HUES48 (cell line): ENCODE data around the gene FALEC.

ENCODE experiments used
- H3K27ac ChIP-seq: one replicate; pipeline ENCODE4 v1.7.0; 2013; ENCODE audit warnings: low read depth, low read length, inconsistent platforms
- H3K27me3 ChIP-seq: 2 replicates; pipeline ENCODE4 v1.6.1; 2013; ENCODE audit warnings: mild to moderate bottlenecking, low read length; ENCODE audit not compliant: control insufficient read depth, insufficient read depth
- H3K36me3 ChIP-seq: 2 replicates; pipeline ENCODE4 v1.6.1; 2013; ENCODE audit warnings: low read length; ENCODE audit not compliant: control insufficient read depth, insufficient read depth
- H3K4me1 ChIP-seq: 2 replicates; pipeline ENCODE4 v1.6.1; 2013; ENCODE audit warnings: mild to moderate bottlenecking, low read length; ENCODE audit not compliant: control insufficient read depth, insufficient read depth
- H3K4me3 ChIP-seq: 2 replicates; pipeline ENCODE4 v1.5.1; 2013; ENCODE audit warnings: mild to moderate bottlenecking, low read depth, low read length
- H3K9ac ChIP-seq: 2 replicates; pipeline ENCODE4 v1.6.1; 2013; ENCODE audit warnings: mild to moderate bottlenecking, low read depth, low read length, moderate library complexity
- H3K9me3 ChIP-seq: 2 replicates; pipeline ENCODE4 v1.6.1; 2013; ENCODE audit warnings: low read length; ENCODE audit not compliant: control insufficient read depth, insufficient read depth

FALEC gene

DNA sequence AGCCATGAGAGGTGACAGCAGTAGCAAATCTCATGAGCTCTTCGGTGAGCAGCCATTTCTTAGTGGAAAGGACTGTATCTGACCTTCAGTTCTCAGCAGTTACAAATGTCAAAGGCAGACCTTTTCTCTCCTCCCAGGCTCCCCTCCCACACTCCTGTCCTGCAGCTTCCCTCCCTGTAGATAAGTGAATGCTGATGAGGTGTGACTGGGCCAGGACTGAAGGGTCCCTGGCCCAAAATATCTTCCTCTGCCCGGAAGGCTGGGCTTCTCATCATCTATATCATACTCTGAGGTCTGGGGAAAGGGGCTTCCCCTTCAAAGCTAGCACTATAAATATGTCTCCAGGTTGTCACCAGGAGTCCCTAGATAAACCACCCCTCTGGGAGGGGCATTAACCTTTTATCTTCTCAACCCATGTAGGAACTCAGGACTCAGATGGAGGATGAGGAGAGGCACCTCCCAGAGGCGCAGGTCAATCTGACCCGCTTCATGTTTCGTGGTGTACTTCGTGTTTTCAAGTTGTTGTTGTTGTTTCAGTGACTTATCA lies 30.0 kb downstream of the FALEC start:
- Histone ChIP-seq H3K9me3 (no peaks in the 10 kb centered on the region), H3K27me3 (peaks cover 15% of the 10 kb centered on the region), H3K36me3 (no peaks in the 10 kb centered on the region), H3K4me3 (no peak overlapping the region), H3K9ac (no peak overlapping the region), H3K4me1 (peaks cover 2% of the 10 kb centered on the region; the same call in 1 of the 2 replicates), H3K27ac (no peak overlapping the region)

DNA sequence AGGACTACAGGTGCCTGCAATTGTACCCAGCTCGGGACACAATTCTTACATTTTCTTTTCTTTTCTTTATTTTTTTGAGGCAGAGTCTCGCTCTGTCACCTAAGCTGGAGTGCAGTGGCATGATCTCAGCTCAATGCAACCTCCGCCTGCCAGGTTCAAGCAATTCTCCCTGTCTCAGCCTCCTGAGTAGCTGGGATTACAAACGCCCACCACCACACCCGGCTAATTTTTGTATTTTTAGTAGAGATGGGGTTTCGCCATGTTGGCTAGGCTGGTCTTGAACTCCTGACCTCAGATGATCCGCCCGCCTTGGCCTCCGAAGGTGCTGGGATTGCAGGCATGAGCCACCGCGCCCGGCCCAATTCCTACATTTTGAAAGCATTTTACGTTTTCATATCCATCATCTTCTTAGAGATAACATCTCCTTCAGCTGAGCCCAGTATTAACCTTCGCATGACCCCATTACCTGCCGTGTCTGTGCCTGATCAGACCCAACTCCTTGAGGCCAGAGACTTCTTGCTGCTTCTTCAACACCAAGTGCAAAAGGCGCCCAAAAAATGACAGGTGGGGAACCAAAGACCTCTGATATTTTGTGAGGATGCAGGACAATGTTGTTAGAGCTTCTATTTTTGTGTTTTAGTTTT lies 30.9 kb downstream of the FALEC start:
- H3K9me3 ChIP-seq = no peaks in the 10 kb centered on the region
- H3K36me3 ChIP-seq = no peaks in the 10 kb centered on the region
- H3K9ac ChIP-seq = no peak overlapping the region
- H3K27me3 ChIP-seq = peaks cover 21% of the 10 kb centered on the region
- H3K4me3 ChIP-seq = no peak overlapping the region
- H3K27ac ChIP-seq = no peak overlapping the region
- H3K4me1 ChIP-seq = peaks cover 2% of the 10 kb centered on the region; the same call in 1 of the 2 replicates

DNA sequence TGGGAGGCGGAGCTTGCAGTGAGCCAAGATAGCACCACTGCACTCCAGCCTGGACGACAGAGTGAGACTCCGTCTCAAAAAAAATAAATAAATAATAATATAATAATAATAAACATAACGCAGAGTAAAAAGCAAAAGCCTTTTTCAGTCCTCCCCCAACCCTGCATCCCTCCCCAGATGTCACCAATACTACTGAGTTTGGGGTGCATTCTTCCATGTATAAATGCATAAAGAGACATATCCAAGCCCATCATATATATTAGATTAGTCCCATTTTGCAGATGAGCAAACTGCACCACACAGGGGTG lies 32.7 kb downstream of the FALEC start:
- Histone ChIP-seq H3K27ac (no peak overlapping the region), H3K9ac (no peak overlapping the region), H3K4me1 (peaks cover 10% of the 10 kb centered on the region; the same call in 1 of the 2 replicates), H3K27me3 (peaks cover 21% of the 10 kb centered on the region), H3K36me3 (no peaks in the 10 kb centered on the region), H3K9me3 (no peaks in the 10 kb centered on the region), H3K4me3 (peak overlapping the region; percentile 62)

DNA sequence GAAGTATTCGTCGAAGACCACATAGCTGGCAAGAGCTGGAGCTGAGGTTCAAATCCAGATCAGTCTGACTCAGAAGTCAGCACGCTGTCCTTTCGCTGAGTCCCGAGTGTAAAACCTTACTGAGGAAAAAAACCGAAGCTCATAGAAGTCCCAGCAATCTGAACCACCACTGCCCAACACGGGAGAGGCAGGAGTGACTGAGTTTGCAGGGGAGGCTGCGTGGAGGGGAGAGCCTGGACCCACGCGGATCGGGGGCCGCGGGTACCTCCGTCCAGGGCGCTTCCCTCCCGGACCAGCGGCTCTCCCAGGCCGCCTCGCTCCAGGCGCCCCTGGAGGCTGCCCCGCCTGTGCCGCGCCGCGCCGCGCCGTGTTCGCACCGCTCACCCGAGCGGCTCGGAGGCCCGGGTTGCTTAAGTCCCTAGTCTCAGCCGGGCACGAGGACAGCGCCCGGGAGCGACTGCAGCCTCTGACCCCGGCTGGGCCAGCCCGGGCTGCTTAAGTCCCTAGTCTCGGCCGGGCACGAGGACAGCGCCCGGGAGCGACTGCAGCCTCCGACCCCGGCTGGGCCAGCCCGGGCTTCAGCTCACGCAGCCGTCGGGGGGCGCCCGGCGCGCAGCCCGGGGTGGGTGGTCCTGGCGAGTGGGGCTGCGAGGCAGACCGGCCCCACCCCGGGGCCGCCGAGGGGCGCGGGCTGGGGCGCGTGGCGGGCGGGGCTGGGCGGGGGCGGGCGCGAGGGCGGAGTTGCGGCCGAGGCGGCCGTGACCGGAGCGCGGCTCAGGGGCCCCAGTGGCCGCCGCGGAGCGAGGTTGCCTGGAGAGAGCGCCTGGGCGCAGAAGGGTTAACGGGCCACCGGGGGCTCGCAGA lies 33.3 kb downstream of the FALEC start, which contains the start of gene ADAMTSL4:
Gene ADAMTSL4, plus strand, starts transcription at position 777 of the 864 bp plus-strand sequence. CDS start 2,881 bp downstream, outside the sequence.
- peaks cover 21% of the 10 kb centered on the region for H3K27me3 ChIP-seq
- H3K27ac ChIP-seq = peak within 1 kb of the TSS; percentile 33
- H3K36me3 ChIP-seq = no peaks in the 10 kb centered on the region
- H3K4me1 ChIP-seq = peaks cover 10% of the 10 kb centered on the region; the same call in 1 of the 2 replicates
- H3K9me3 ChIP-seq = no peaks in the 10 kb centered on the region
- H3K4me3 ChIP-seq = peak within 1 kb of the TSS; percentile 62
- H3K9ac ChIP-seq = peak within 1 kb of the TSS; percentile 15; the same call in 1 of the 2 replicates

DNA sequence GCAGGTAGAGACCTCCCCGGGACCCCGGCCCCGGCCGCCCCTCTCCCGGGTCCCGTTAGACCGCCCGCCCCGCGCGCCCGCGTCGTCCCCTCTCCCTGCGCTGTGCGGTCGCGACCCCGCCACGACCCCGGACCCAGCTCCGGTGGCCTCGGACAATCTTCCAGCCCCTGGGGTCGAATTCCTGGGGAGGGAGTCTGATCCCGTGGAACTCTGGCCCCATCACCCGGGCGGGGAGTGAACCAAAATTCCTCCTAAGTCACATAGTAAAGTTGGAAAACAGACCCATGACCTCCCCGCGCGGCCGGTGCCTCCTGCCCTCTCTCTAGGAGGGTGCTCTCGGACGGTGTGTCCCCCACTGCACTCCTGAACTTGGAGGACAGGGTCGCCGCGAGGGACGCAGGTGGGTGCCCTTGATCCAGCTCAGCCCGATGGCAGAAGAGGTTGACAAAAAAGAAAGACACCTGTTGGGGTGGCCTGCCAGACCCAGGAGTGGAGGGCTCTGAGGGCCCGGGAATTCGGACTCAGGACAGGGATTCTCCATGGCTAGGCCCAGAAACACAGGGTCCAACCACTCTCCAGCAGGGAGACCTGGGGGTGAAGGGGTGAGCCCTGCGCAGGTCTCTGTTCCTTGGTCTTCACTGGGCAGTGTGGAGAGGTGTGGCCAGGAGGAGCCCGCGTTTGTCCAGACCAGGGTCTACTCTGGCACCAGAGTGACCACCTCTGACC lies 34.1 kb downstream of the FALEC start:
- H3K4me3 ChIP-seq = peak overlapping the region; percentile 62
- H3K36me3 ChIP-seq = no peaks in the 10 kb centered on the region
- peaks cover 10% of the 10 kb centered on the region; the same call in 1 of the 2 replicates for H3K4me1 ChIP-seq
- H3K27ac ChIP-seq = peak overlapping the region; percentile 33
- H3K9me3 ChIP-seq = no peaks in the 10 kb centered on the region
- peaks cover 21% of the 10 kb centered on the region for H3K27me3 ChIP-seq
- no peak overlapping the region for H3K9ac ChIP-seq

DNA sequence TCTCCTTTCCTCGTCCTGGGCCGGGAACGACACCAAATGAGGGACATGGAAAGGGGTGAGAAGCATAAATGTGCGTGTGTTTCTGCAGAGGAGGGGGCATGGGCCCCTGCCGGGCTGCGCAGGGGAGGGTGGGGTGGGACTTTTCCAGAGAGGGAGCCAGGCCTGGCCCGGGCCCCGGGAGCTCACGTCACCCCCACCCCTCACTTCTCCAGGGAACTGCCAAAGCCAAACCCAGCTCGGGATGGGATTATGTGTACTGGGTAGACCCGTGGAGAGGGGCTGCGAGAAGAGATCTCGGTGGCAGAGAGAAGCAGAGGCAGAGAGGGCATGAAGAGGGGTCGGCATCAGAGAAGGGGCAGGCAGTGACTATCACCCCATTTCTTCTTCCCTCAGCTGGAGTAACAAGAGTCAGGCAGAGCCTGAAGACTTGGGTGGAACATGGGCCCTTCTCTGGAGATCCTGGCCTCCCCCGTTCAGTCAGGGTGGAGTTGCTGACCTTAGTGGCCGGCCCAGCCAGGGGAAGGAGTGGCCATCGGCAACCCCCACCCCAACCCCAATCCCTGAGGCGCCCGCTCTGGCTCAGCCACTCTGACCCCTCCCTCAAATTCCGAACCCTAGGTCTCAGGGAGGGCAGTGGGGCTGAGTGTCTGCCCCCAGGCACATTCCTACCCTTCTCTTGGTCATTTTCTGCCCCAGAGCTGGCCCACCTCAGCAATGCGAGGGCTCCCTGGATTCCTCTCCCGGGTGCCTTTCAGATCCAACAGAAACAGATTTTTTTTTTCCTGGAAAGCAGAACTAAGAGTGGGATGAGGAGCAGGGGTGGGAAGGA lies 34.9 kb downstream of the FALEC start:
- Histone ChIP-seq H3K27me3 (peaks cover 21% of the 10 kb centered on the region), H3K4me3 (no peak overlapping the region), H3K36me3 (0 out of 2 replicates have a peak, but pooled peaks cover 1% of the 10 kb centered on the region), H3K9ac (no peak overlapping the region), H3K9me3 (no peaks in the 10 kb centered on the region), H3K4me1 (peaks cover 10% of the 10 kb centered on the region; the same call in 1 of the 2 replicates), H3K27ac (no peak overlapping the region)

DNA sequence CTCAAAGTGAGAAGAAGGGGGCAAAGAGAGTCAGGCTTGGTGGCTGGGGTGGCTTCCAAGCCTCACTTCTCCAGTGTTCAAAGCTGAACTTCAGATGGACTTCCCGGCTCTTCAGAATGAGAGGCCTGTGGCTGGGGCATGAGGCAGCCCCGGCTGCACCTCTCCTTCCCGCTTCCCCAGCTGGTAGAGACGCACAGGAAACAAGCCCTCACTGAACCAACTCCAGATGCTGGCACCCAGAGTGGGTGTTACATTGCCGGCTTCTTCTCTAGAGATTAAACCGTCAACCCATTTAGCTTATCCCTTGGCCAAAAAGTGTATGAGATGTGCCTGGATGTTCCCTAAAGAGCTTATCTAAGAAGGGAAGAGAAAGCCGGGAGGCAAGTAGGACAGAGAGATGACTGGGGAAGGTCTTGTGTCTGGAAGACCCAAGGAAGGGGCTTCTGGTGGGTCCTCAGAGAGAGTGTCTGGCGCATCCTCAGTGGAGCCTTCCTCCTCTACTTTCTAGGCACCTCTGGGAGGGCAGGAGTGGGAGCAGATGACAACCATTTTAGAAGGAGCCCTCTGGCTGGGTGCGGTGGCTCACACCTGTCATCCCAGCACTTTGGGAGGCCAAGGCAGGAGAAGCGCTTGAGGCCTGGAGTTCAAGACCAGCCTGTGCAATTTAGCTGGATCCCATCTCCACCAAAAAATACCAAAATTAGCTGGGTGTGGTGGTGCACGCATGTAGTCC lies 35.7 kb downstream of the FALEC start:
- H3K9ac ChIP-seq = no peak overlapping the region
- H3K27me3 ChIP-seq = peaks cover 21% of the 10 kb centered on the region
- H3K36me3 ChIP-seq = 0 out of 2 replicates have a peak, but pooled peaks cover 3% of the 10 kb centered on the region
- no peak overlapping the region for H3K4me3 ChIP-seq
- H3K9me3 ChIP-seq = no peaks in the 10 kb centered on the region
- peaks cover 14% of the 10 kb centered on the region; the same call in 1 of the 2 replicates for H3K4me1 ChIP-seq
- H3K27ac ChIP-seq = no peak overlapping the region

DNA sequence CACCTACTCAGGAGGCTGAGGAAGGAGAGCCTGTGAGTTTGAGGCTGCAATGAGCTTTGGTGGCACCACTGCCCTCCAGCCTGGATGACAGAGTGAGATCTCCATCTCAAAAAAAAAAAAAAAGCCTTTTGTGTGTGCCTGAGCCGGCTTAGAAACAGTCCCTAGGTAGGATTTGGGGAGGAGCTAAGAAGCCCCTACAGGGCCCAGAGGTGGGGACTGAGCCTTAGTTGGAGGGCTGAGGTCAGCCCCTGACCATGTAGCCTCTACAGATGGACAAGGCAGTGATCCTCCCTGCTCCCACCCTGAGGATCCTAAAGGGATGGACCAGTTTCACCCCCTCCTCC lies 36.2 kb downstream of the FALEC start:
- H3K9me3 ChIP-seq = no peaks in the 10 kb centered on the region
- 0 out of 2 replicates have a peak, but pooled peaks cover 3% of the 10 kb centered on the region for H3K36me3 ChIP-seq
- no peak overlapping the region for H3K9ac ChIP-seq
- H3K27ac ChIP-seq = no peak overlapping the region
- peaks cover 16% of the 10 kb centered on the region; the same call in 1 of the 2 replicates for H3K4me1 ChIP-seq
- no peak overlapping the region for H3K4me3 ChIP-seq
- H3K27me3 ChIP-seq = peaks cover 21% of the 10 kb centered on the region

DNA sequence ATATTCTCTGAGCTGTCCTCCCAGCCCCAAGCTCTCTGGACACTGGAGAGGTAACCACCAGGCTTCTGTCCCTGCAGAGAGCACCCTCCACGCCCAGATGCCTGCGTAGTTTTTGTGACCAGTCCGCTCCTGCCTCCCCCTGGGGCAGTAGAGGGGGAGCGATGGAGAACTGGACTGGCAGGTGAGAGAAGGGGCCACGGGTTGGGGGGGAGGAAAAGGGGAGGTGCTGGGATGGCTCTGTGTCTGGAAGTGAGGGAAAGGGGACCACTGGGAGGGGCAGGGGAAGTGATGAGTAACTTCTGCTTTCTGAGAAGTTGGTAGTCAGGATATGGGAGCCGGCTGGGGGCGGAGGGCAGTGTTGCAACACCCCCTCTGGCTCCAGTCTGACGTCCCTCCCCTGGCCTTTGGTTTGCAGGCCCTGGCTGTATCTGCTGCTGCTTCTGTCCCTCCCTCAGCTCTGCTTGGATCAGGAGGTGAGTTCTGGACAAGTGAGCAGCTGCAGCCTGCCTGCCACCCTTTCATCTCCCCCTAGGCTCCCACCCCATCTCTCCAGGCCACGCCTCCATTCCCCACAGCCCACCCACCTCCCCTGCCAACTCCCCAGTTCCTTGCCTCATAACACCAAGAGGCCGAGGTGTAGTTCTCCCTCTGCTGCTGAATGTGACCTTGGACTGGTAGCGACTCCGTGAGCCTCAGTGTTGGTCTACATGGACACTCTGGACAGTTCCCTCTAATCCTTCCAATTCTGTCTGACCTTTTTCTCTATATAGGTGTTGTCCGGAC lies 36.8 kb downstream of the FALEC start:
- H3K4me1 ChIP-seq = peaks cover 16% of the 10 kb centered on the region; the same call in 1 of the 2 replicates
- no peaks in the 10 kb centered on the region for H3K9me3 ChIP-seq
- H3K27ac ChIP-seq = no peak overlapping the region
- H3K4me3 ChIP-seq = no peak overlapping the region
- H3K9ac ChIP-seq = no peak overlapping the region
- 0 out of 2 replicates have a peak, but pooled peaks cover 3% of the 10 kb centered on the region for H3K36me3 ChIP-seq
- peaks cover 21% of the 10 kb centered on the region for H3K27me3 ChIP-seq
